ENCODE data around the gene IL9R. TPM values are rescaled to one million over a fixed set of nuclear protein-coding genes. Genes with fewer than 3 reads are reported as not detected.
A peak's percentile ranks its signal among the peaks of the same experiment; 100 is the strongest.
"Not testable (repeated sequence)": the region's sequence is repeated elsewhere in the genome, so short reads cannot be mapped to it uniquely, and the experiment has no call there.

The IL9R gene
- total RNA-seq, 2 experiments from 2014 or later = 24.2 to 25.2 TPM

GRCh38 chrX:156001001-156001666, 3.6 kb downstream of the IL9R start:
- Mint-ChIP-seq H3K27ac (peak overlapping the region; percentile 81), H3K9me3 (no peaks in the 10 kb centered on the region), H3K27me3 (no peaks in the 10 kb centered on the region), H3K4me1 (peaks cover 71% of the 10 kb centered on the region), H3K4me3 (peak overlapping the region; percentile 57), H3K36me3 (ENCODE audit: low read depth) (peaks cover 2% of the 10 kb centered on the region)
- DNase-seq = no peak
- CTCF ChIA-PET = no interaction called here
- POLR2A ChIA-PET = no interaction called here

- Mint-ChIP-seq H3K4me1 (peaks cover 67% of the 10 kb centered on the region), H3K4me3 (peak overlapping the region; percentile 57), H3K9me3 (no peaks in the 10 kb centered on the region), H3K27ac (peak overlapping the region; percentile 81), H3K36me3 (ENCODE audit: low read depth) (peaks cover 2% of the 10 kb centered on the region), H3K27me3 (no peaks in the 10 kb centered on the region)
- CTCF ChIA-PET = no interaction called here
- POLR2A ChIA-PET = no interaction called here
- no peak for DNase-seq
Observed at GRCh38 chrX:156001667-156002021, 4.1 kb downstream of the IL9R start.

DNA sequence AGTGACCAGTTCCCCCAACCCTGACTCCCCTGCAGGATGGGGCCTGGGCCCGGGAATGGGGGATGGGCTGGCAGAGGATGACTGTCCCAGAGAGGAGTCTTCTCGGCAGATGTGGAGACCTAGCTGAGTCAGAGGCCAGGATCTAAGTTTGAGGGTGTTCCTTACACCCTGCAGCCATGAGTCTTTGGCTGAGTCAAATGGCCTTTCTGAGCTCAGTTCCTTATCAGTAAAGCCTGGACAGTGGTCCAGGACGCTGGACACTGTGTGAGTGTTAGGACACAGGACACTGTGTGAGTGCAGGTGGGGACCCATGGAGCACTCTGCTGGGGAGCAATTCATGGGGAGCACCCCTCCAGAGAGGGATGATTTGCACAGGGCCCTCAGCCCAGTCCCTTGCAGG, 5.0 kb downstream of the IL9R start:
- Mint-ChIP-seq H3K27ac (peak overlapping the region; percentile 19), H3K4me3 (no peak overlapping the region), H3K27me3 (no peaks in the 10 kb centered on the region), H3K36me3 (ENCODE audit: low read depth) (peaks cover 2% of the 10 kb centered on the region), H3K9me3 (no peaks in the 10 kb centered on the region), H3K4me1 (peaks cover 61% of the 10 kb centered on the region)
- POLR2A ChIA-PET = no interaction called here
- no peak for DNase-seq
- CTCF ChIA-PET = no interaction called here

DNA sequence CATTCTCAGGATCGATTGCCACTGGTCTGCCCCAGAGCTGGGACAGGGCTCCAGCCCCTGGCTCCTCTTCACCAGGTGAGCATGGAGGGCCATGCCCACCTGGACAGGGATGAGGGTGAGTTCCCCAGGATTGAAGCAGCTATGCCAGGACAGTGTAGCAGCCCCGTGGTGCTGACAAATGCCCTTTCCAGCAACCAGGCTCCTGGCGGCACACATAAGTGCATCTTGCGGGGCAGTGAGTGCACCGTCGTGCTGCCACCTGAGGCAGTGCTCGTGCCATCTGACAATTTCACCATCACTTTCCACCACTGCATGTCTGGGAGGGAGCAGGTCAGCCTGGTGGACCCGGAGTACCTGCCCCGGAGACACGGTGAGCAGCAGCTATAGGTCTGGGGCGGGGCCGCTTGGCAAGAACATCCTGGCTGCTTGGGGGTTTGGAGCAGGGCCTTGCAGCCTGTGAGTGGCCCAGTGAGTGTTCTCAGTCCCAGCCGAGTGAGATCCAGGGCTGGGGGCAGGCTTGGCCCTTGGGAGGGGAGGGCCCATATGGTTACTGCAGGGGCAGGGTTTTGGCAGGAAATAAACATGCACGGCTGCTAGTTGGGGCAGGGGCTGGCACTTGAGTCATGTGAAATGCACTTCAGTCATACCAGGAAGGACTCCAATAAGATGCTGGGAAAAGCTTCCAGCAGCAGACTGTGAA, 6.1 kb downstream of the IL9R start:
- ChIA-PET POLR2A (no interaction called here), CTCF (no interaction called here)
- H3K27me3 Mint-ChIP-seq = no peaks in the 10 kb centered on the region
- peak overlapping the region; percentile 47 for H3K27ac Mint-ChIP-seq
- H3K9me3 Mint-ChIP-seq = no peaks in the 10 kb centered on the region
- H3K4me1 Mint-ChIP-seq = peaks cover 52% of the 10 kb centered on the region
- H3K36me3 Mint-ChIP-seq (ENCODE audit: low read depth) = peaks cover 2% of the 10 kb centered on the region
- DNase-seq = no peak
- no peak overlapping the region for H3K4me3 Mint-ChIP-seq

DNA sequence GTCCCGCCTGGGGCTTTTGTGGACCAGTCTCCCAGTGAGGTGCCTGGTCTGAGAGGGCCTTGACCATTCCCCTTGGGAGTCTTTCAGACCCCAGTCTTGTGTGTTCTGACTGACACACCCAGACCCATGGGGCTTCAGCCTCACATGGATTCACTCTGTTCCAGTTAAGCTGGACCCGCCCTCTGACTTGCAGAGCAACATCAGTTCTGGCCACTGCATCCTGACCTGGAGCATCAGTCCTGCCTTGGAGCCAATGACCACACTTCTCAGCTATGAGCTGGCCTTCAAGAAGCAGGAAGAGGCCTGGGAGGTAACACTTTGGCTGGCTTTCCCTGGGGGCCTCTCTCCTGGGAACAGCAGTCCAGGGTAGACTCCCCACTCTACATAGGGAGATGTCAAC, 6.8 kb downstream of the IL9R start:
- Mint-ChIP-seq H3K4me1 (peaks cover 49% of the 10 kb centered on the region), H3K9me3 (no peaks in the 10 kb centered on the region), H3K27me3 (no peaks in the 10 kb centered on the region), H3K27ac (peak overlapping the region; percentile 28), H3K36me3 (ENCODE audit: low read depth) (peaks cover 2% of the 10 kb centered on the region), H3K4me3 (no peak overlapping the region)
- ChIA-PET POLR2A (no interaction called here), CTCF (no interaction called here)
- no peak for DNase-seq

DNA sequence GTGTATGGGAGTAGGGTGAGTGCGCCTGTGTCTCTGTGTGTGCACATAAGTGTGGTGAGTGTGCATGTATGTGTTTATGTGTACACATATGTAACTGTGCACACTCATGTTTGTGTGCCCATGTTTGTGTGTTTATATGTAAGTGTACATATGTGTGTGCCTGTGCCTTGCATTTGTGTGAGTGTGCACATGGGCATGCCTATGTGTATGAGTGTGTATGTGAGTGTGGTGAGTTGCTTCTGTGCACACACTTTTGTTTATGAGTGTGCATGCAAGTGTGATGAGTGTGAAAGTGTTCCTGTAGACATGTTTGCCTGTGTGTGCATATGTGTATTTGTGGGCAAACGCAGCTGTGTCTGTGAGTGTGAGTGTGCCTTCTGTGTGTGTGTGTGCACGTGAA, 7.2 kb downstream of the IL9R start:
- POLR2A ChIA-PET = no interaction called here
- peak overlapping the region; percentile 28 for H3K27ac Mint-ChIP-seq
- CTCF ChIA-PET = no interaction called here
- no peak for DNase-seq
- H3K4me3 Mint-ChIP-seq = no peak overlapping the region
- H3K36me3 Mint-ChIP-seq (ENCODE audit: low read depth) = peaks cover 2% of the 10 kb centered on the region
- H3K27me3 Mint-ChIP-seq = no peaks in the 10 kb centered on the region
- H3K9me3 Mint-ChIP-seq = no peaks in the 10 kb centered on the region
- peaks cover 44% of the 10 kb centered on the region for H3K4me1 Mint-ChIP-seq

DNA sequence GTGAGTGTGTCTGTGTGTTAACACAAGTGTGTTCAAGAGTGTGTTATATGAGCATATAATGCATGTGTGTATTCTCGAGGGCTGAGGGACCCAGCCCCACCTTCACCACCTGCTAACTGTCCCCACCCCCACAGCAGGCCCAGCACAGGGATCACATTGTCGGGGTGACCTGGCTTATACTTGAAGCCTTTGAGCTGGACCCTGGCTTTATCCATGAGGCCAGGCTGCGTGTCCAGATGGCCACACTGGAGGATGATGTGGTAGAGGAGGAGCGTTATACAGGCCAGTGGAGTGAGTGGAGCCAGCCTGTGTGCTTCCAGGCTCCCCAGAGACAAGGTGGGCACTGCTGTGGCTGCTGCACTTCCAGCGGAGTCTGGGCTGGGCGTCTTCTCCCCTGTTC, 7.6 kb downstream of the IL9R start:
- Mint-ChIP-seq H3K27me3 (no peaks in the 10 kb centered on the region), H3K36me3 (ENCODE audit: low read depth) (peaks cover 2% of the 10 kb centered on the region), H3K4me1 (peaks cover 42% of the 10 kb centered on the region), H3K4me3 (no peak overlapping the region), H3K9me3 (no peaks in the 10 kb centered on the region), H3K27ac (no peak overlapping the region)
- no peak for DNase-seq
- ChIA-PET CTCF (no interaction called here), POLR2A (no interaction called here)

DNA sequence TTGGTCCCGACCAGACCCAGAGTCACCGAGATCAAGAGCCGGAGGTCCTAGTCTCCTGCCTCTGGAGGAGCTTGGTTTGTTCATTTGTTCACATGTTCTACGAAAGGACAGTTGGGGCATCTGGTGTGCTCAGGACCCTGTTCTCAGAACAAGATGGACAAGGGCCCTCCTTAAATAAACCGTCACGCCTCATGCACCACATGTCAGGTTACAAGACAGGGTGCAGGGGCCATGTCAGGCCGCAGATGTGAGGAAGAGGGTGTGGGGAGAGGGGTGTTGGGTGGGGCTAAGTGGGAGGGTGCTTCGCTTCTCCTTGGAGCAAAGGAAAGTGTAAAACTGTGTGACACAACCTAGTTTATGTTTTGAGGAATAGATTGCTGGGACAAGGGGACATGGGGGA, 9.0 kb downstream of the IL9R start:
- CTCF ChIA-PET; H3K9me3 Mint-ChIP-seq; DNase-seq; H3K27ac Mint-ChIP-seq; H3K27me3 Mint-ChIP-seq; H3K4me3 Mint-ChIP-seq; H3K36me3 Mint-ChIP-seq (ENCODE audit: low read depth); POLR2A ChIA-PET: not testable (repeated sequence)
- peaks cover 29% of the 10 kb centered on the region for H3K4me1 Mint-ChIP-seq

GRCh38 chrX:156008379-156008778, 10.9 kb downstream of the IL9R start:
- H3K36me3 Mint-ChIP-seq (ENCODE audit: low read depth); H3K9me3 Mint-ChIP-seq; H3K4me3 Mint-ChIP-seq; POLR2A ChIA-PET; CTCF ChIA-PET; DNase-seq; H3K27ac Mint-ChIP-seq; H3K27me3 Mint-ChIP-seq: not testable (repeated sequence)
- H3K4me1 Mint-ChIP-seq = peaks cover 13% of the 10 kb centered on the region

DNA sequence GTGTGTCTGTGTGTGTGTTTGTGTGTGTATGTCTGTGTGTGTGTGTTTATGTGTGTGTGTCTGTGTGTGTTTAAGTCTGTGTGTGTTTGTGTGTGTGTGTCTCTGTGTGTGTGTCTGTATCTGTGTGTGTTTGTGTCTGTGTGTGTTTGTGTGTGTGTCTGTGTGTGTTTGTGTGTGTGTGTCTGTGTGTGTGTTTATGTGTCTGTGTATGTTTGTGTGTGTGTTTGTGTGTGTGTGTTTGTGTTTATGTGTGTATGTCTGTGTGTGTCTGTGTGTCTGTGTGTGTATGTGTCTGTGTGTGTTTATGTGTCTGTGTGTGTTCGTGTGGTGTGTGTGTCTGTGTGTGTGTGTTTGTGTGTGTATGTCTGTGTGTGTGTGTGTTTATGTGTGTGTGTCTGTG, 11.4 kb downstream of the IL9R start:
- DNase-seq = no peak
- H3K4me1 Mint-ChIP-seq = peaks cover 8% of the 10 kb centered on the region
- H3K9me3 Mint-ChIP-seq = no peaks in the 10 kb centered on the region
- H3K27ac Mint-ChIP-seq = no peak overlapping the region
- H3K36me3 Mint-ChIP-seq (ENCODE audit: low read depth) = peaks cover 2% of the 10 kb centered on the region
- H3K27me3 Mint-ChIP-seq = no peaks in the 10 kb centered on the region
- H3K4me3 Mint-ChIP-seq = no peak overlapping the region
- CTCF ChIA-PET = no interaction called here
- POLR2A ChIA-PET = no interaction called here

DNA sequence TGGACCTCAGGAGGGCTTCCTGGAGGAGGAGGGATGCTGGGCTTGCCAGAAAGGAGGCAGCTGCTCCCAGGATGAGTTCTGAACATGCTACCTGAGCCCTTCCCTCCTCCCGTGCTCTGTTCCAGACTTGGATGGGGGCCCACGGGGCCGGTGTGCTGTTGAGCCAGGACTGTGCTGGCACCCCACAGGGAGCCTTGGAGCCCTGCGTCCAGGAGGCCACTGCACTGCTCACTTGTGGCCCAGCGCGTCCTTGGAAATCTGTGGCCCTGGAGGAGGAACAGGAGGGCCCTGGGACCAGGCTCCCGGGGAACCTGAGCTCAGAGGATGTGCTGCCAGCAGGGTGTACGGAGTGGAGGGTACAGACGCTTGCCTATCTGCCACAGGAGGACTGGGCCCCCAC, 12.2 kb downstream of the IL9R start:
- H3K4me3 Mint-ChIP-seq; H3K36me3 Mint-ChIP-seq (ENCODE audit: low read depth); H3K9me3 Mint-ChIP-seq; H3K27ac Mint-ChIP-seq; CTCF ChIA-PET; DNase-seq; H3K4me1 Mint-ChIP-seq; POLR2A ChIA-PET; H3K27me3 Mint-ChIP-seq: not testable (repeated sequence)

- DNase-seq; CTCF ChIA-PET; H3K27ac Mint-ChIP-seq; H3K27me3 Mint-ChIP-seq; POLR2A ChIA-PET; H3K4me1 Mint-ChIP-seq; H3K4me3 Mint-ChIP-seq; H3K9me3 Mint-ChIP-seq; H3K36me3 Mint-ChIP-seq (ENCODE audit: low read depth): not testable (repeated sequence)
Observed at GRCh38 chrX:156013286-156013953, 15.9 kb downstream of the IL9R start.

DNA sequence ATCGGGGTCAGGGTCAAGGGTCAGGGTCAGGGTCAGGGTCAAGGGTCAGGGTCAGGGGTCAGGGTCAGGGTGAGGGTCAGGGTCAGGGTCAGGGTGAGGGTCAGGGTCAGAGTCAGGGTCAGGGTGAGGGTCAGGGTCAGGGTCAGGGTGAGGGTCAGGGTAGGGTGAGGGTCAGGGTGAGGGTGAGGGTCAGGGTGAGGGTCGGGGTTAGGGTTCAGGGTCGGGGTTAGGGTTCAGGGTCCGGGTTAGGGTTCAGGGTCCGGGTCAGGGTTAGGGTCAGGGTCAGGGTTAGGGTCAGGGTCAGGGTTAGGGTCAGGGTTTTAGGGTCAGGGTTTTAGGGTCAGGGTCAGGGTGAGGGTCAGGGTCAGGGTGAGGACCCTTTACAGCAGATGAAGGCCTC, 22.4 kb downstream of the IL9R start:
- H3K27me3 Mint-ChIP-seq; H3K36me3 Mint-ChIP-seq (ENCODE audit: low read depth); H3K4me3 Mint-ChIP-seq; CTCF ChIA-PET; H3K4me1 Mint-ChIP-seq; H3K27ac Mint-ChIP-seq; DNase-seq; H3K9me3 Mint-ChIP-seq; POLR2A ChIA-PET: not testable (repeated sequence)

- H3K4me1 Mint-ChIP-seq; H3K9me3 Mint-ChIP-seq; H3K27ac Mint-ChIP-seq; CTCF ChIA-PET; H3K36me3 Mint-ChIP-seq (ENCODE audit: low read depth); POLR2A ChIA-PET; H3K27me3 Mint-ChIP-seq; DNase-seq; H3K4me3 Mint-ChIP-seq: not testable (repeated sequence)
Observed at GRCh38 chrX:156023002-156023401, 25.5 kb downstream of the IL9R start.

Measured in activated CD4-positive, alpha-beta T cell treated with anti-CD3 and anti-CD28 coated beads, Interleukin-2, amount 10 ng/mL, durations not matched to agents 7 days and 5 days (primary cell).